Transverse colon (tissue), 4 donors: ENCODE measurements around the gene NTRK2. TPM values are rescaled to one million over a fixed set of nuclear protein-coding genes. Genes with fewer than 3 reads are reported as not detected.

Source experiments
- DNase-seq: peaks from one replicate; pipeline ENCODE4 v3.0.0-alpha.2; 2019
- H3K27ac ChIP-seq, 4 donors: fragments of 200-600 bp; sonication (generic); 2 replicates each; pipeline ENCODE4 v1.5.1; 2016 to 2018; ENCODE audit warnings: inconsistent platforms in 4 of 4
- H3K27me3 ChIP-seq: fragments of 200-600 bp; sonication (generic); 2 replicates; pipeline ENCODE4 v1.5.1; 2017; ENCODE audit warnings: inconsistent platforms
- H3K36me3 ChIP-seq, 4 donors: fragments of 200-600 bp; sonication (generic); 2 replicates each; pipeline ENCODE4 v1.5.1; 2017 to 2019; ENCODE audit warnings: inconsistent platforms in 4 of 4
- H3K4me1 ChIP-seq, 4 donors: fragments of 200-600 bp; sonication (generic); 2 replicates each; pipeline ENCODE4 v1.5.1; 2017 to 2020; ENCODE audit warnings: inconsistent platforms in 4 of 4
- H3K4me3 ChIP-seq, 4 donors: fragments of 200-600 bp; sonication (generic); 1 replicate in 1 of 4; 2 replicates in 3 of 4; pipeline versions ENCODE4 v1.5.1 to v1.6.1; 2017 to 2019; ENCODE audit warnings: inconsistent platforms in 4 of 4
- H3K9me3 ChIP-seq, 2 donors: fragments of 200-600 bp; sonication (generic); 2 replicates each; pipeline ENCODE4 v1.5.1; 2017 to 2019; ENCODE audit warnings: inconsistent platforms in 2 of 2
- CTCF ChIP-seq, 5 experiments: fragments of 200-600 bp in 3 of 5; fragments of 450-650 bp in 2 of 5; sonication (generic) in 3 of 5; IDR thresholded peaks; 1 replicate in 2 of 5; 2 replicates in 3 of 5; pipeline ENCODE4 v1.5.1; 2016 to 2017; ENCODE audit warnings: antibody characterized with exemption in 5 of 5, inconsistent platforms in 3 of 5, mild to moderate bottlenecking in 2 of 5, moderate library complexity in 1 of 5
- EP300 ChIP-seq: sonication (generic); formaldehyde crosslinking; IDR thresholded peaks from one replicate; pipeline ENCODE4 v1.6.1; 2017; ENCODE audit warnings: antibody characterized with exemption, low read depth
- POLR2A ChIP-seq: fragments of 450-650 bp; IDR thresholded peaks from one replicate; pipeline ENCODE4 v1.6.1; 2016; ENCODE audit warnings: antibody characterized with exemption, mild to moderate bottlenecking, moderate library complexity
- POLR2AphosphoS5 ChIP-seq, 3 donors: sonication (generic); formaldehyde crosslinking; IDR thresholded peaks; one replicate each; pipeline ENCODE4 v1.6.1; 2016; ENCODE audit warnings: antibody characterized with exemption in 3 of 3
- WGBS, 2 donors: methylation state at CpG; one replicate each; pipeline ENCODE4 v1.1.5; 2018; ENCODE audit warnings: low coverage in 1 of 2; 5-methylcytosine and 5-hydroxymethylcytosine counted together
- in situ Hi-C, 4 donors: fragments of 200-750 bp; cut with MboI; loops; one replicate each; pipeline versions ENCODE4 v1.15.0 to v1.15.1; 2017; ENCODE audit warnings: low sequenced_read_pairs in 3 of 4, low pct_ligation_motif_present in 1 of 4, low pct_unique_long_range_greater_than_20kb in 1 of 4
- intact Hi-C: fragments of 100-400 bp; cut with DNase I; formaldehyde crosslinking; loops from one replicate; pipeline ENCODE4 v1.15.1; 2023; ENCODE audit warnings: low total_unique reads
- total RNA-seq, 4 donors: library from RNA; depleted of rRNA; stranded (reverse); fragments of >200 nt; gene quantifications; one replicate each; pipeline ENCODE4 v1.1.0, GENCODE V29; 2016

The NTRK2 gene
- total RNA-seq, 4 donors from 2014 or later: 2.2 to 10.1 (median 6.4) TPM

- H3K4me3 ChIP-seq: no peak overlapping the region
- in situ Hi-C loops: no loop called here
- DNase-seq: no peak
- TF ChIP-seq EP300 (no peak), POLR2AphosphoS5 (IDR thresholded peaks at IDR 0.05) (no peak), POLR2A (no peak), CTCF (IDR thresholded peaks at IDR 0.05) (no peak)
- no peaks in the 10 kb centered on the region for H3K9me3 ChIP-seq
- no peaks in the 10 kb centered on the region for H3K36me3 ChIP-seq
- peaks cover 0 to 5% (median 4%) of the 10 kb centered on the region in 4 donors for H3K4me1 ChIP-seq
- no peaks in the 10 kb centered on the region for H3K27me3 ChIP-seq
- no peak overlapping the region for H3K27ac ChIP-seq
- WGBS, 2 donors: 85 to 88% methylated on average over 5 of the region's 5 CpGs
- intact Hi-C loops: no loop called here
These were observed 85.9 kb downstream of the NTRK2 start for GRCh38 chr9:84755380-84755779.

GRCh38 chr9:84756171-84756570, 86.6 kb downstream of the NTRK2 start:
- H3K9me3 ChIP-seq: no peaks in the 10 kb centered on the region
- WGBS, 2 donors: 71 to 79% methylated on average over 4 of the region's 4 CpGs
- no peak for TF ChIP-seq CTCF (IDR thresholded peaks at IDR 0.05)
- peaks cover 0 to 5% (median 4%) of the 10 kb centered on the region in 4 donors for H3K4me1 ChIP-seq
- intact Hi-C loops (no loop called here), in situ Hi-C loops (no loop called here)
- H3K4me3 ChIP-seq: no peak overlapping the region
- DNase-seq: no peak
- no peaks in the 10 kb centered on the region for H3K27me3 ChIP-seq
- no peak overlapping the region for H3K27ac ChIP-seq
- no peaks in the 10 kb centered on the region for H3K36me3 ChIP-seq

- Histone ChIP-seq H3K27me3 (no peaks in the 10 kb centered on the region), H3K27ac (no peak overlapping the region), H3K36me3 (no peaks in the 10 kb centered on the region), H3K4me1 (peaks cover 0 to 5% (median 4%) of the 10 kb centered on the region in 4 donors), H3K4me3 (no peak overlapping the region), H3K9me3 (no peaks in the 10 kb centered on the region)
- no peak for DNase-seq
- in situ Hi-C loops (no loop called here), intact Hi-C loops (no loop called here)
- WGBS, 2 donors: 55 to 67% methylated on average over 1 of the region's 1 CpG
- TF ChIP-seq POLR2A: no peak
These were observed 87.2 kb downstream of the NTRK2 start for GRCh38 chr9:84756731-84757130.

- 31 to 86% methylated on average over 1 of the region's 1 CpG for WGBS, 2 donors
- Histone ChIP-seq H3K4me1 (peaks cover 0 to 5% (median 4%) of the 10 kb centered on the region in 4 donors), H3K9me3 (no peaks in the 10 kb centered on the region), H3K27me3 (no peaks in the 10 kb centered on the region), H3K4me3 (no peak overlapping the region), H3K36me3 (no peaks in the 10 kb centered on the region), H3K27ac (no peak overlapping the region)
- in situ Hi-C loops (no loop called here), intact Hi-C loops (no loop called here)
- no peak for DNase-seq
- TF ChIP-seq POLR2A: no peak
- TF ChIP-seq POLR2AphosphoS5 (IDR thresholded peaks at IDR 0.05): no peak
- TF ChIP-seq CTCF (IDR thresholded peaks at IDR 0.05): no peak
- TF ChIP-seq EP300: no peak
These were observed 89.3 kb downstream of the NTRK2 start for GRCh38 chr9:84758817-84759216.

- Histone ChIP-seq H3K4me1 (peaks cover 0 to 5% (median 4%) of the 10 kb centered on the region in 4 donors), H3K9me3 (no peaks in the 10 kb centered on the region), H3K27ac (no peak overlapping the region), H3K36me3 (no peaks in the 10 kb centered on the region), H3K4me3 (no peak overlapping the region), H3K27me3 (no peaks in the 10 kb centered on the region)
- intact Hi-C loops: no loop called here
- WGBS, 2 donors: 20 to 38% methylated on average over 1 to 2 of the region's 2 CpGs
- TF ChIP-seq POLR2AphosphoS5 (IDR thresholded peaks at IDR 0.05) (no peak), EP300 (no peak), CTCF (IDR thresholded peaks at IDR 0.05) (no peak), POLR2A (no peak)
- no peak for DNase-seq
- in situ Hi-C loops: no loop called here
These were observed 89.8 kb downstream of the NTRK2 start for GRCh38 chr9:84759300-84759750.
